ENCODE measurements around the gene SEC11C.
A peak's percentile ranks its signal among the peaks of the same experiment; 100 is the strongest.

SEC11C gene

DNA sequence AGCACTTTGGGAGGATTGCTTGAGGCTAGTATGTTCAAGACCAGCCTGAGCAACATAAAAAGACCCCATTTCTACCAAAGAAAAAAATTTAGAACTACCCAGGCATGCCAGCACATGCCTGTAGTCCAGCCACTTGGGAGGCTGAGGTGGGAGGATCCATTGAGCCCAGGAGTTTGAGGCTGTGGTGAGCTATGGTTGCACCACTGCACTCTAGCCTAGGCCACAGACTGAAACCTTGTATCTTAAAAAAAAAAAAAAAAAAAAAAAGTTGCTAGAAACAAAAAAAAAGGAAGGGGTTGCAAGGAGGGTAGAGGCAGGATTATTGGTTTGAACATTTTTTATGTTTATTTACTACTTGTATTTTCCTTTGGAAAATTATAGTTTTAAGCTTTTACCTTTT, 4.8 kb downstream of the SEC11C start:
- DNase-seq (ENCODE audit: extremely low read depth in 1 of 2, low read depth in 1 of 2) = no peak

GRCh38 chr18:59145055-59145454, 5.4 kb downstream of the SEC11C start:
- no peak for DNase-seq (ENCODE audit: extremely low read depth in 1 of 2, low read depth in 1 of 2)

- no peak for DNase-seq (ENCODE audit: extremely low read depth in 1 of 2, low read depth in 1 of 2)
Measured at GRCh38 chr18:59148192-59148591, 8.5 kb downstream of the SEC11C start.

DNA sequence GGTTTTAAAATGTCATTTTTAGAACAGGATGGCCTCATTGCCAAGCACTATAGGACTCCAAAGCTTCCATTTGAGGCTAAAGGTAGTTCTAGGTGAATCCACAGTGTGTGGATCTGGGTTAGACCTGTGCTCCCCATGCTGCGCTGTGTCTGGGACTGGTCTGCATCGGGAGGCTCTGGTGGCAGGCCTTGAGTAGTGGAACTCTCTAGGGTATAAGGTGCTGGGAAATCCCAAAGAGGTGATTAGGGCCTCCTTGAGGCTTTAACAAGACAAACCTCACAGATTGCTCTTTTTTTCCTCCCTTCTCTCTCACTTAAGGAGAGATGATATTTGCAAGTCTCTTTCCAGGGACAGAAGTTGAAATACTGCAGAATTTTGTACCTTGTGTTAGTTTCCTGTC, 9.3 kb downstream of the SEC11C start:
- DNase-seq (ENCODE audit: extremely low read depth in 1 of 2, low read depth in 1 of 2) = no peak

DNA sequence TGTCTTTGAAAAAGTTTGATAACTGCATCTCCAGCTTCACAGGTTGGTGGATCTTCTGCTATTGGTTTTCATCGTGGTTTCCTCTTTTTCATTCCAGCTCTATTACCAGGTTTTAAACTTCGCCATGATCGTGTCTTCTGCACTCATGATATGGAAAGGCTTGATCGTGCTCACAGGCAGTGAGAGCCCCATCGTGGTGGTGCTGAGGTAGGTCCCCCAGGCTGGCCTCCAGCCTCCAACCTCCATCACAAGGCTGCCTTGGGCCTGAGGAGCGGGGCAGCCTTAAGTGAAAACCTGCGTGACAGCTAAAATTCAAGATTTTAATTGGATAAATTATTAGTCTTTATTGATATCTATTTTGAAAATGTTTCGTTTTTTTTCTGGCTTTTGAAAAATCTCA, 9.7 kb downstream of the SEC11C start:
- no peak for DNase-seq (ENCODE audit: extremely low read depth in 1 of 2, low read depth in 1 of 2)

DNA sequence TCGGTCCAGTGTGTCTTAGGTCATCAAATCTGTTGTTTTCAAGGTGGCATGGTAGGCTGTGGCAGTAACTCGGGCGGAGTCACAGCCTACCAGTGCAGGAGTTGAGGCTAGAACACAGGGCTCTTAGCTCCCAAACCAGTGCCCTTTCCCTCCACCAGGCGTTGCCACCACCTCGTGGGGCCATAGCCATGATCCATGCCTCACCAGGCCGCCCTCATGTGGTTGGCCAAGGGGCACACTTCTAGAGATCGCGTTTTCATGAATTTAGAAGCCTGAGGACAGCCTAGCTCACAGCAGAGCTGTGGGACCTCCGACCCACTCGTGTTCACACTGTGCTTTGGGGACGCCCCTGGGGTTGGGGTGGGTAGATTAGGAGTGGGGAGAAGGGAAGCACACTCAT, 10.6 kb downstream of the SEC11C start:
- DNase-seq (ENCODE audit: extremely low read depth in 1 of 2, low read depth in 1 of 2) = no peak

- DNase-seq (ENCODE audit: extremely low read depth in 1 of 2, low read depth in 1 of 2) = no peak
Measured at GRCh38 chr18:59155153-59155552, 15.5 kb downstream of the SEC11C start.

DNA sequence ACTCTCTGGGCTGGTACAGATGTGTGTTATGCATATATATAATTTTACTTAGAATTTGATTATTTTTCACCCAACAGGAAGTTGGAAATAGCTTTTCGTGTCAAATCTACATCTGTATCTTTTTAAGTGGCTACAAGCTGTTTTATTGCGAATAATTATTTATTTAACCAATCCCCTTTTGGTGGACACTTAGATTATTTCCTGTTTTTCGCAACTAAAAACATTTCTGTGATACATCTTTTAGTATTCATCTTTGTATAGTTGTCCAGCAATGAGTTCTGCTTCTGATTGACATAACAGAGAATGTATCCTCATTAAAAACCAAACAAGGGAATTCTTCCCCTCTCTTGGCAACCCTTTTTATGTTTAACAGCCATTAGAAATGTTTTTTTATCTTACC, 16.6 kb downstream of the SEC11C start:
- no peak for DNase-seq (ENCODE audit: extremely low read depth in 1 of 2, low read depth in 1 of 2)

- no peak for DNase-seq (ENCODE audit: extremely low read depth in 1 of 2, low read depth in 1 of 2)
Measured at GRCh38 chr18:59159265-59159664, 19.6 kb downstream of the SEC11C start.

DNA sequence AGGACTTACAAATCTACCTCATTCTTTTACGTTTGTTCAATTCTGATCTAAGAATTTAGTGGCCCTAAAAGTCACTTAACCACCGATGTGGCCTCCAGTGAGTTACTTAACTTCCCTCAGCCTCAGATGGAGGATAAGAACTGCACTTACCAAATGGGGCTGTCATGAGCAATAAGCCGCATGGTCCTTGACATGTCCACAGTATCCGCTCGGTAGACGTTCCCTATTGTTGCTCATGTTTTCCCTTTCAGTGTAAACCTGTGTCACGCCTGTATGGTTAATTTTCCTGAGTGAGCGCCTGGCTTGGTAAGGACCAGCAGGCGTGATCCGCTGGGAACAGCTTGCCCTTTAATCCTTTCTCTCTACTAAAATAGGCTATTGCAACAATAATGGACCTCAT, 20.3 kb downstream of the SEC11C start:
- DNase-seq (ENCODE audit: extremely low read depth in 1 of 2, low read depth in 1 of 2) = no peak

GRCh38 chr18:59172664-59173249, 33.1 kb downstream of the SEC11C start:
- DNase-seq (ENCODE audit: extremely low read depth in 1 of 2, low read depth in 1 of 2) = no peak

GRCh38 chr18:59177485-59177884, 37.8 kb downstream of the SEC11C start:
- DNase-seq (ENCODE audit: extremely low read depth in 1 of 2, low read depth in 1 of 2) = no peak

GRCh38 chr18:59180150-59180845, 40.6 kb downstream of the SEC11C start:
- DNase-seq (ENCODE audit: extremely low read depth in 1 of 2, low read depth in 1 of 2) = no peak

DNA sequence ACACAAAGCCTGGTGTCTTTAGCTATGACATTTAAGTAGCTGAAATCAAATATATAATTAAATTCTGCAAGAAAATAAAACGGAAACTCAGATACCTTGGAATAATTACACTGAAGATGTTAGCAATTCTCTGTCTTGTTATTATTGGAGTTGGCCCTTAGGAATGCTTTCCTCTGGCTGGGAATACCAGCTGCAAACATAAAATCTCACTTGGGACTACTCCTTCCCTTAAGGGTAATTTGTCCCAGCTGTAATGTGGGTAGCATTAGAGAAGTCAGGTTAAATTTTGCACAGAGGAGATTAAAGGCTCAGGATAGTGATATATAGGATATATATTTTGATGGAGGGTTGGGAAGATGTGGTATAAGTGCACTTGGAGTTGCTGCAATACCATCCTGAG, 43.0 kb downstream of the SEC11C start:
- DNase-seq (ENCODE audit: extremely low read depth in 1 of 2, low read depth in 1 of 2) = no peak

GRCh38 chr18:59189008-59189407, 49.3 kb downstream of the SEC11C start:
- no peak for DNase-seq (ENCODE audit: extremely low read depth in 1 of 2, low read depth in 1 of 2)

DNA sequence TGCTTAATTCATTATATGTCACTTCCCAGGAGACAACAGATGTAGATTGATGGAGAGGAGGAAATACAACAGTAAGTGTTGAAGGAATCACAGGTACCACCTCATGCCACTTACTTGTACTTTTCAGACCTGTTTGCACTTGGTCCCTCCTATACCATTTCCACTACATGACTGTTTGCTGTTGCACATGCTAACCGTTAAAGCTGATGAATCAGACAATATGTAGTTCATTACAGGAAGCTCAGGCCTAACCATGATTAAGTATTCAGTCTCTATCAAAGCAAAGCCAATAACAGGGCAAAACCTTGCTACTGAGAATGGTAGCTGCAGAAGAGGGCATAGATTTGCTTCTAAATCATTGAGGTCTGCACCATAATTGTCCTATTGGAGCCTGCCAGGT, 50.1 kb downstream of the SEC11C start:
- DNase-seq (ENCODE audit: extremely low read depth in 1 of 2, low read depth in 1 of 2) = no peak

DNA sequence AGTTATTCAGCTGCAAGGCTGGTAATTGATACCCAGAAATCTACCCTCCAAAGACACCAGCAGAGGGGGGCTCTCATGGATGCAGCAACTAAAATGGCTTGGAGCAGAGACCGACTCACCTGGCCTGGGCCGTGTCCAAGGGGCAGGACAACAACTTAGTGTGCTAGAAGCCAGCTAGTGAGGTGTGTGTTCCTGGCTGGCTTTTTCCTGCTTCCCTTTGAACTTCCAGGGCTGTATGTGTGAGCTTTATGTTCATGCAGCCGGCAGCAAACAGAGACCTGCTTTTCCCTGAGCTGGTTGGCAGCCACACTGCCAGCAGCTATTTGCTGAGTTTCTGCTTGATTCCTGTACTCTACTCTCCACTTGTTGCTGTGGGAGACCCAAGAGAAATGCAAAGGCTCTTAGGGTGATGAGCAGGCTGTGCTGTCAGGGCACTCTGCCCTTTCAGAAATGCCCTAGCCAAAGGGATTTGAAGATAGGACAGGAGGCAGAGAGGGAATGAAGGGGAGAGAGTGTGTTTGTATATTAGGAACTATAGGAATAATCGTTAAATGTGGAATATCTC, 56.6 kb downstream of the SEC11C start:
- no peak for DNase-seq (ENCODE audit: extremely low read depth in 1 of 2, low read depth in 1 of 2)

DNA sequence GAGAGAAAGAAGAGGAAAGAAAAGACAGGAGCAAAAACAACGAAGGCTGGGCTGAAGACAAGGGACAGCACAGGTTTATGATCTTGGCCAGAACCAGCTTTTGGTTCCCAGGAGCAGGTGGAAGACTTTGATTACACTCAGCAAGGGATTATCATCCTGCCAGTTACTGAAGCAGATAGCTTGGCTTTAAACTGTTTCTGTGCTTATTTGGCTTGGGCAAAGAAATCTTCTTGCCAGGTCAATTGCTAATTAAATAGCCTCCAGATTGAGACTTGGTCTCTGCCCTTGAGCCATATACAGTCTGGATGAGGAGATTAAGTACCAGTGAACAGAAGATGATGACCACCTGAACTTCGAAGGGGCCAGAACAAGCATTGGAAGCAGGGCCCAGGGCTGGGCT, 58.0 kb downstream of the SEC11C start:
- no peak for DNase-seq (ENCODE audit: extremely low read depth in 1 of 2, low read depth in 1 of 2)

- DNase-seq (ENCODE audit: extremely low read depth in 1 of 2, low read depth in 1 of 2) = no peak
Measured at GRCh38 chr18:59198215-59198614, 58.5 kb downstream of the SEC11C start.

DNA sequence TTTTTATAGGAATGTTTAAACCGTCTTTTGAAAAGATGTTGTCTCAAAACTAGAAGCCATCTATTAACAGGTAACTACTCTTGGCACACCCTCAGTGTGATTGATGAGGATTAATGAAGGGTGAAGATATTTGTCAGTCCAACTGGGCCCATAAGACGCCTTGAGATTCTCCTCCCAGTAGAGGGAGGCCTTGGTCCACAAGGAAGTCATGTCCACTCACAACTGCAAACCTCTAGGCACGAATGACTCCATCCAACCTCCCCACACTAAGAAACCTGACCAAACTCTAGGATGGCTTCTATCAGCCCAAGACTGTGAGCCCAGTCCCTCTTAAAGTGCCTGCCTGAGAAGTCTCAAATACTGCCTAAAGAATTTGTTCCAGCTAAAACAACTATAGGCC, 61.1 kb downstream of the SEC11C start:
- DNase-seq (ENCODE audit: extremely low read depth in 1 of 2, low read depth in 1 of 2) = no peak

DNA sequence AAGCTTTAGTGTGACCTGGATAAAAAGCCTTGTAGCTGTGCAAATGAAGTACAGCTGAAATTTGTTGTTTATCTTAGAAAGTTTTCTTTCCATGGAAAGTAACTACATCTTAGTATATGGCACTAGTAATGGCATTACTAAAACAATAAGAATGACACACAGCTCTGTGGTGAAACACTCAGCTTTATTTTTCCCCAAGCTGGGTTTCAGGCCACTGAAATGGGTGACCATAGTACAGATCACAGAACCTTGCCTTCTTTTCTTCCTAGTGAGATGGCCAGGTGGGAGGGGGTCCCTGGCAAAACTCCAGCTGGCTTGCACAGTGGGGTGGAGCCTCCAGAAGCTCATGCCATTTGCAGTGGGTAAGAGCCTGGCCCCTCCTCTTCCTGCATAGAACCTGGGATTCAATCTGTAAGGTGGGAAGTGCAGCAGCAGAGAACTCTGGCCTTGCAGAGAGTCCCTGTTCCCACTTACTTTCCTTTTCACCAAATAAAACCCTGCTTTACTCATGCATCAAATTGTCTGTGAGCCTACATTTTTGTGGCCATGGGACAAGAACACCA, 62.7 kb downstream of the SEC11C start:
- peak in 1 of 2 donors; percentile 2 for DNase-seq (ENCODE audit: extremely low read depth in 1 of 2, low read depth in 1 of 2)

GRCh38 chr18:59207506-59207905, 67.8 kb downstream of the SEC11C start:
- DNase-seq (ENCODE audit: extremely low read depth in 1 of 2, low read depth in 1 of 2) = no peak

Data from stimulated activated CD8-positive, alpha-beta memory T cell treated with anti-CD3 and anti-CD28 coated beads, Interleukin-7, amount 100 ng/mL, for 48 hours (primary cell).